H9 (cell line): ENCODE results near the gene TESK2. TPM values are rescaled to one million over a fixed set of nuclear protein-coding genes. Genes with fewer than 3 reads are reported as not detected.

Experiments
- DNase-seq: peaks from one replicate; pipeline ENCODE4 v3.0.0-alpha.2; 2017
- H2AFZ ChIP-seq: one replicate; pipeline ENCODE4 v1.6.1; 2013; ENCODE audit warnings: mild to moderate bottlenecking, low read length, control low read depth, moderate library complexity
- H2AK5ac ChIP-seq: 2 replicates; pipeline ENCODE4 v1.6.1; 2013; ENCODE audit warnings: low read length, control low read depth, mixed read lengths; ENCODE audit not compliant: insufficient read length
- H2BK120ac ChIP-seq: one replicate; pipeline ENCODE4 v1.6.1; 2013; ENCODE audit warnings: low read depth, mild to moderate bottlenecking, low read length, control low read depth, inconsistent platforms; ENCODE audit not compliant: poor library complexity, severe bottlenecking
- H2BK12ac ChIP-seq: 2 replicates; pipeline ENCODE4 v1.6.1; 2013; ENCODE audit warnings: low read length, control low read depth, mixed read lengths, low read depth; ENCODE audit not compliant: insufficient read length
- H2BK15ac ChIP-seq: 2 replicates; pipeline ENCODE4 v1.6.1; 2013; ENCODE audit warnings: low read depth, low read length, control low read depth
- H2BK20ac ChIP-seq: one replicate; pipeline ENCODE4 v1.6.1; 2013; ENCODE audit warnings: low read depth, mild to moderate bottlenecking, low read length, control low read depth, inconsistent platforms; ENCODE audit not compliant: poor library complexity, severe bottlenecking
- H2BK5ac ChIP-seq: 2 replicates; pipeline ENCODE4 v1.6.1; 2013; ENCODE audit warnings: low read length, control low read depth, mixed read lengths; ENCODE audit not compliant: insufficient read length
- H3K14ac ChIP-seq: 2 replicates; pipeline ENCODE4 v1.6.1; 2013; ENCODE audit warnings: low read length, control low read depth; ENCODE audit not compliant: insufficient read depth
- H3K18ac ChIP-seq: 2 replicates; pipeline ENCODE4 v1.6.1; 2013; ENCODE audit warnings: low read depth, mild to moderate bottlenecking, mixed read lengths, low read length, control low read depth; ENCODE audit not compliant: insufficient read length
- H3K23ac ChIP-seq: 2 replicates; pipeline ENCODE4 v1.6.1; 2013; ENCODE audit warnings: low read length, control low read depth, mixed read lengths, low read depth; ENCODE audit not compliant: insufficient read length
- H3K23me2 ChIP-seq: 2 replicates; pipeline ENCODE4 v1.6.1; 2013; ENCODE audit warnings: low read depth, mild to moderate bottlenecking, mixed read lengths, low read length, control low read depth; ENCODE audit not compliant: insufficient read length, poor library complexity, severe bottlenecking
- H3K27ac ChIP-seq: 2 replicates; pipeline ENCODE4 v1.5.1; 2013; ENCODE audit warnings: low read length, control low read depth, mixed read lengths, low read depth; ENCODE audit not compliant: insufficient read length
- H3K27me3 ChIP-seq: 2 replicates; pipeline ENCODE4 v1.6.1; 2013; ENCODE audit warnings: low read length, control low read depth, inconsistent platforms; ENCODE audit not compliant: insufficient read depth
- H3K4ac ChIP-seq: 2 replicates; pipeline ENCODE4 v1.6.1; 2013; ENCODE audit warnings: low read depth, mild to moderate bottlenecking, control low read depth, inconsistent platforms, low read length, moderate library complexity
- H3K4me1 ChIP-seq: 2 replicates; pipeline ENCODE4 v1.6.1; 2013; ENCODE audit warnings: low read length, control low read depth, inconsistent platforms; ENCODE audit not compliant: insufficient read depth
- H3K4me2 ChIP-seq: 2 replicates; pipeline ENCODE4 v1.6.1; 2013; ENCODE audit warnings: low read length, control low read depth, mixed read lengths; ENCODE audit not compliant: insufficient read length, insufficient read depth
- H3K56ac ChIP-seq: 2 replicates; pipeline ENCODE4 v1.6.1; 2013; ENCODE audit warnings: low read depth, mild to moderate bottlenecking, mixed read lengths, low read length, control low read depth; ENCODE audit not compliant: insufficient read length
- H3K79me1 ChIP-seq: 2 replicates; pipeline ENCODE4 v1.6.1; 2013; ENCODE audit warnings: low read depth, mild to moderate bottlenecking, moderate library complexity, low read length, control low read depth, inconsistent platforms; ENCODE audit not compliant: insufficient read depth, poor library complexity, severe bottlenecking
- H3K79me2 ChIP-seq: 2 replicates; pipeline ENCODE4 v1.6.1; 2013; ENCODE audit warnings: low read length, control low read depth, inconsistent platforms; ENCODE audit not compliant: insufficient read depth
- H3K9ac ChIP-seq: 2 replicates; pipeline ENCODE4 v1.6.1; 2013; ENCODE audit warnings: low read length, control low read depth, mixed read lengths; ENCODE audit not compliant: insufficient read length; ENCODE audit errors: extremely low read depth
- H3K9me3 ChIP-seq: one replicate; pipeline ENCODE4 v1.6.1; 2013; ENCODE audit warnings: low read depth, low read length, inconsistent platforms; ENCODE audit not compliant: control insufficient read depth
- H3T11ph ChIP-seq: one replicate; pipeline ENCODE4 v1.6.1; 2013; ENCODE audit warnings: mild to moderate bottlenecking, low read length, control low read depth, inconsistent platforms
- H4K20me1 ChIP-seq: one replicate; pipeline ENCODE4 v1.6.1; 2013; ENCODE audit not compliant: control insufficient read depth, insufficient read length, insufficient read depth
- H4K5ac ChIP-seq: 2 replicates; pipeline ENCODE4 v1.6.1; 2013; ENCODE audit warnings: low read depth, mild to moderate bottlenecking, mixed read lengths, low read length, control low read depth; ENCODE audit not compliant: insufficient read length
- H4K8ac ChIP-seq: replicated peaks from 2 replicates; pipeline ENCODE4 v1.6.1; 2013; ENCODE audit warnings: low read length, control low read depth, mixed read lengths, low read depth; ENCODE audit not compliant: insufficient read length
- H4K91ac ChIP-seq: 2 replicates; pipeline ENCODE4 v1.6.1; 2013; ENCODE audit warnings: low read depth, mild to moderate bottlenecking, moderate library complexity, mixed read lengths, low read length, control low read depth; ENCODE audit not compliant: insufficient read length
- H3K27ac Mint-ChIP-seq, 3 experiments: 2 replicates in 2 of 3; 3 replicates in 1 of 3; pipeline ENCODE4 v1.8.0; 2020 to 2021; ENCODE audit warnings: mixed read lengths in 3 of 3, mild to moderate bottlenecking in 1 of 3, moderate library complexity in 1 of 3
- H3K27me3 Mint-ChIP-seq: 2 replicates; pipeline ENCODE4 v1.8.0; 2021; ENCODE audit warnings: low read depth, mild to moderate bottlenecking, moderate library complexity, mixed read lengths
- H3K36me3 Mint-ChIP-seq, 3 experiments: 2 replicates in 2 of 3; 3 replicates in 1 of 3; pipeline ENCODE4 v1.8.0; 2020 to 2021; ENCODE audit warnings: low read depth in 3 of 3, mixed read lengths in 3 of 3; ENCODE audit not compliant: insufficient read depth in 1 of 3
- H3K4me1 Mint-ChIP-seq, 2 experiments: 2 replicates each; pipeline ENCODE4 v1.8.0; 2020; ENCODE audit warnings: mixed read lengths in 2 of 2
- H3K4me3 Mint-ChIP-seq, 2 experiments: 2 replicates in 1 of 2; 3 replicates in 1 of 2; pipeline ENCODE4 v1.8.0; 2020 to 2021; ENCODE audit warnings: mild to moderate bottlenecking in 2 of 2, mixed read lengths in 2 of 2, moderate library complexity in 1 of 2
- H3K9me3 Mint-ChIP-seq, 2 experiments: 2 replicates in 1 of 2; 3 replicates in 1 of 2; pipeline ENCODE4 v1.8.0; 2020; ENCODE audit warnings: mild to moderate bottlenecking in 2 of 2, mixed read lengths in 2 of 2, moderate library complexity in 1 of 2
- WGBS: extraction: QIAGEN DNeasy Blood & Tissue Kit; methylation state at CpG from one replicate; pipeline ENCODE4 v1.1.7; 2013; ENCODE audit warnings: missing lambda C conversion rate, low lambda C conversion rate, mixed read lengths; ENCODE audit not compliant: insufficient read length; ENCODE audit errors: extremely low coverage; 5-methylcytosine and 5-hydroxymethylcytosine counted together
- total RNA-seq: library from RNA; stranded (reverse); gene quantifications from 2 replicates; pipeline ENCODE4 v1.2.1, GENCODE V29; 2021
- TF ChIP-seq, protein P1 (sequence below): fragments of 200-600 bp; sonication (generic); conservative IDR thresholded peaks from 3 replicates; pipeline ENCODE4 v1.8.0; 2021; ENCODE audit warnings: antibody characterized with exemption, mild to moderate bottlenecking

TESK2 gene
- total RNA-seq, 1 experiment from 2014 or later = 7.2 TPM

DNA sequence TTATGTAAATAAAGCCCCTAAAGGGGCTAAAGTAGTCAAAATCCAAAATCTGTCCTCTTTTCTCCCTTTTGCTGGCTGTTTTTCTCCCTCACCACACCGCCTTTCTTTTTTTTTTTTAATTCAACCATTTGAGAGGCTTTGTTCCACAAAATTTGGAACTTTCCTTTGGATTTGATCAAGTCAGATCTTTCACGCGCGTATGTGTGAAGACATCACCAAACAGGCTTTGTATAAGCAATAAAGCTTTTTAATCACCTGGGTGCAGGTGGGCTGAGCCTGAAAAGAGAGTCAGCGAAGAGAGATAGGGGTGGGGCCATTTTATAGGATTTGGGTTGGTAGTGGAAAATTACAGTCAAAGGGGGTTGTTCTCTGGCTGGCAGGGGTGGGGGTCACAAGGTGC is 169.5 kb downstream of the TESK2 start:
- H2AK5ac ChIP-seq = no peak overlapping the region
- no peak overlapping the region for H3K56ac ChIP-seq
- no peak overlapping the region for H2BK5ac ChIP-seq
- H3K36me3 Mint-ChIP-seq = peaks cover 3 to 11% (median 3%) of the 10 kb centered on the region in 3 experiments; a peak in 4 of 7 replicates
- H2BK20ac ChIP-seq = no peak overlapping the region
- peak overlapping the region; percentile 21 for H3K18ac ChIP-seq
- H3K27ac Mint-ChIP-seq = peak overlapping the region; percentile 90 to 98 (median 98)
- H3K27me3 Mint-ChIP-seq = no peaks in the 10 kb centered on the region
- no peaks in the 10 kb centered on the region for H3K23me2 ChIP-seq
- H2BK15ac ChIP-seq = no peak overlapping the region
- H3K79me1 ChIP-seq = no peaks in the 10 kb centered on the region
- H4K5ac ChIP-seq = no peak overlapping the region
- no peak for DNase-seq
- no peak overlapping the region for H2BK120ac ChIP-seq
- H3K9me3 ChIP-seq = no peaks in the 10 kb centered on the region
- H3K4ac ChIP-seq = no peak overlapping the region
- H2BK12ac ChIP-seq = no peak overlapping the region
- H3K9ac ChIP-seq = no peak overlapping the region
- H3K27me3 ChIP-seq = no peaks in the 10 kb centered on the region
- WGBS = no CpG with 5 or more reads among the region's 5 CpGs
- H3K9me3 Mint-ChIP-seq = peaks cover 3 to 11% of the 10 kb centered on the region in 2 experiments; a peak in 4 of 5 replicates
- no peak overlapping the region for H3K23ac ChIP-seq
- TF ChIP-seq, protein P1, sequence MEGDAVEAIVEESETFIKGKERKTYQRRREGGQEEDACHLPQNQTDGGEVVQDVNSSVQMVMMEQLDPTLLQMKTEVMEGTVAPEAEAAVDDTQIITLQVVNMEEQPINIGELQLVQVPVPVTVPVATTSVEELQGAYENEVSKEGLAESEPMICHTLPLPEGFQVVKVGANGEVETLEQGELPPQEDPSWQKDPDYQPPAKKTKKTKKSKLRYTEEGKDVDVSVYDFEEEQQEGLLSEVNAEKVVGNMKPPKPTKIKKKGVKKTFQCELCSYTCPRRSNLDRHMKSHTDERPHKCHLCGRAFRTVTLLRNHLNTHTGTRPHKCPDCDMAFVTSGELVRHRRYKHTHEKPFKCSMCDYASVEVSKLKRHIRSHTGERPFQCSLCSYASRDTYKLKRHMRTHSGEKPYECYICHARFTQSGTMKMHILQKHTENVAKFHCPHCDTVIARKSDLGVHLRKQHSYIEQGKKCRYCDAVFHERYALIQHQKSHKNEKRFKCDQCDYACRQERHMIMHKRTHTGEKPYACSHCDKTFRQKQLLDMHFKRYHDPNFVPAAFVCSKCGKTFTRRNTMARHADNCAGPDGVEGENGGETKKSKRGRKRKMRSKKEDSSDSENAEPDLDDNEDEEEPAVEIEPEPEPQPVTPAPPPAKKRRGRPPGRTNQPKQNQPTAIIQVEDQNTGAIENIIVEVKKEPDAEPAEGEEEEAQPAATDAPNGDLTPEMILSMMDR = no peak
- no peaks in the 10 kb centered on the region for H3K79me2 ChIP-seq
- H3T11ph ChIP-seq = no peak overlapping the region
- peak overlapping the region; percentile 60 for H3K27ac ChIP-seq
- no peak overlapping the region for H4K91ac ChIP-seq
- H3K4me1 ChIP-seq = peaks cover 2% of the 10 kb centered on the region; the same call in 1 of the 2 replicates
- H3K4me3 Mint-ChIP-seq = peak overlapping the region; percentile 27 to 67; a peak in 4 of 5 replicates
- peaks cover 29 to 32% of the 10 kb centered on the region in 2 experiments for H3K4me1 Mint-ChIP-seq
- no peak overlapping the region for H2AFZ ChIP-seq
- no peak overlapping the region; the same call in 1 of the 2 replicates for H3K14ac ChIP-seq
- H4K20me1 ChIP-seq = no peaks in the 10 kb centered on the region
- H4K8ac ChIP-seq = no peak overlapping the region
- no peak overlapping the region for H3K4me2 ChIP-seq
